ENCODE data around the gene CSF1R.

Gene CSF1R

DNA sequence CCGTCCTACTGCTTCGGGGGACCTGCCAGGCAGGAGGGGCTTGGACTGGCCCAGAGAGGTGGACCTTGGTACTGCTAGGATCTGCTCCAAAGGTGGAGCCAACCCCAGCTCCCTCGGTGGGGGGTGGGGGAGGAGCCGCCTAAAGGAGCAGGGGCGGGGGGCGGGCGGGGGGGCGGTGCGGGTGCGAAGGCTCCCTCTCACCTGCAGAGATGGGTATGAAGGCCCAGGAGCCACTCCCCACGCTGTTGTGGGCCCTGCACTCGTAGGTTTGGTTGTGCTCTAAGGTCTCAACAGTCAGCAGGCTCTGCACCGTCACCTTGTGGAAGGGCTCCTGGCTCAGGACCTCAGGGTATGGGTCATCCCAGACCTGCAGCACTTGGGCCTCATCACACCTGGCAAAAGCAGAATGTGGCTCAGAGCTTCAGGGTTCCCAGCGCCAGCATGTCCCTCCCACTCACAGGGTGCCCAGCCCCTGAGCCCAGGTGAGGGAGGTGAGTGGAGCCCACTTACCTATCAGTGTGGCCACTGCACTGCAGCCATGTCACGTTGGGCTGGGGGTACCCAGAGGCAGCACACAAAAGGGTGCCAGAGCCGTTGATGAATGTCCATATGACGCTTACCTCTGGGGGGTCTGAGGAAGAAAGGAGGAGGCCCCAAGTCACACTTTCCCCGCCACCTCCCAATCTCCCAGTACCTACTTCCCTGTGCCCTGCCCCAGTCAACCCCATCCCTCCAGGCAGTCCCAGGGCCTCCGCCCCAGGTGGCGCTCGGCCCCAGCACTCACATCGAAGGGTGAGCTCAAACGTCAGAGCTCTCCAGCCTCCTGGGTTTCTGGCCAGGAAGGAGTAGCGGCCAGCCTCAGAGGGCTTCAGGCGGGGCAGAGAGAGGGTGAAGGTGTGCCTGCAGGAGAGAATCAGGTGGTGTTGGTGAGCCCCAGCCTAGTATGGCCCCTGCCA lies 16.4 kb downstream of the CSF1R start:
- DNase-seq (ENCODE audit: low read depth), result no peak

GRCh38 chr5:150068961-150069645 lies 17.3 kb downstream of the CSF1R start:
- DNase-seq (ENCODE audit: low read depth), result no peak

GRCh38 chr5:150068472-150068871 lies 17.9 kb downstream of the CSF1R start:
- no peak for DNase-seq (ENCODE audit: low read depth)

DNA sequence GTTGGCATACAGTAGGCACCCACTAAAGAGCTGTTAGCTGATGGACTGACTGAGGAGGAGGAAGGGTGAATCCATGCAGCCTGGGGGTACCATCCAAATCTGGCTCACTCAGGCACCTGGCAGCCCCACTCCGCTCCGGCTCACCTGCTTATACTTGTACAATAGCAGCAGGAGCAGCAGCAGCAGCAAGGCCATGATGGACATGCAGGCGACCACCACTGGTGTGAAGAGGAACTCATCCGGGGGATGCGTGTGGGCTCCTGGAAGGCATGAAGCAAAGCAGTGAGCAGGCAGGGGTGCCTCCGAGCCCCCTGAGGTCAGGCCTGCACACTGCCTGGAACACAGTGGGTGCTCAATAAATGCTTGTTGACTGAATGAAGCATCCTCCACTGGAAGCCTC lies 18.3 kb downstream of the CSF1R start:
- DNase-seq (ENCODE audit: low read depth), result no peak

- DNase-seq (ENCODE audit: low read depth), result no peak
Measured at GRCh38 chr5:150067405-150067960, 18.9 kb downstream of the CSF1R start.

DNA sequence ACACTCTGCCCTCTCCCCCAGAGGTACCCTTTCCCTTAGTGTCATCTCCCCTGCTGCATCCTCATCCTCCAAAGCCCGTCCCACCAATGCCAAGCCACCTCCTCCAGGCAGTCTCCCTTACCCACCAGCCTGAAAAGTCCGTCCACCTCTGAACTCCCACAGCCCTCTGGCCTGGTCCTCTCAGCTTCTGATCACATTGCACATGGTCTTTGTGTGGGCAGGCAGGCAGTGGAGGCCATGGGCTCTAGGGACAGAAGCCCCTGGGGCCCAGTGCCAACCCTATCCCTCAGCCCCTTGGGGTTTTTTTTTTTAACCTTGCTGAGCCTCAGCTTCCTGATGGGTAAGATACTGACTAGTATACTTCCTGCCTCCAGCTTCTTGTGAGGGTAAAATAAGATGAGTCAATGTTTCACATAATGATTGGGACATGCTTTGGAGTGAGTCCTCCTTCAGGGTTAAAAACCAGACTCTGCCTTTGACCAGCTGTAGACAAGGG lies 19.4 kb downstream of the CSF1R start:
- DNase-seq (ENCODE audit: low read depth), result no peak

GRCh38 chr5:150066436-150066835 lies 19.9 kb downstream of the CSF1R start:
- no peak for DNase-seq (ENCODE audit: low read depth)

DNA sequence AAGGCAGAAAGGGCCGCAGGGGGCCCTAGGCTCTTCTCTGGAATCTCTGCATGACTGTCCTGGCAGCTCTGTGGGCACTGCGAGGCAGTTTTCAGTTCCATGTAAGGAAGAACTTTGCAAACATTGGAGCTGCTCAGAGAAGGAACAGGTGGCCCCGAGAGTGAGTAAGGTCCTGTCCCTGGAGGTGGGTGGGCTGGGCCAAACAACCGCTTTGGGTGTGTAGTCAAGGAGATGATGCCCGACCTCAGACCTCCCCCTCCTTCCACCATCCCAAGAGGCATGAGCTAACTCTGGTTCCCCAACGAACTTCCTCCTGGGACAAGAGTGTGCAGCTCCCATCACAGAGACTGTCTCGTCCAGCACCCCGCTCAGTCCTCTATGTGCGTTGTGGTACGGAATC lies 20.5 kb downstream of the CSF1R start:
- DNase-seq (ENCODE audit: low read depth), result no peak

DNA sequence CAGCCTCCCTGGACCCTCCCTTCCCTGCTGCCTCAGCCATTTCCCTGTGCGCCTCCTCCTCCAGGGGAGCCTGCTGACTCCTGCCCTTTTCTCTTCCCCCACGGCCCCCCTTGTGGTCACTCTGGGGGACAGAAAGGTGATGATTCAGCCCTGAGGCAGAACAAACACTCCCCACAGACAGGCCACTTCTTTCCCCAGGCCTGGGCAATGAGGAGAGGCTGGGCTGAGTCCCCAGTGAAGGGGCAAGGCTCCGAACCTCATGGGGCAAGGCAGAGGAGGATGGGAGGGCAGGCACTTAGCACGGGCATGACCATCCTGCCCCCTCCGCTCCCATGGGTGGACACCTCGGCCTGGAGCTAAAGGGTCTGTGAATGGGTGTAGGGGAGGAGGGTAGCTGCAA lies 21.0 kb downstream of the CSF1R start:
- no peak for DNase-seq (ENCODE audit: low read depth)

GRCh38 chr5:150064681-150065220 lies 21.6 kb downstream of the CSF1R start:
- no peak for DNase-seq (ENCODE audit: low read depth)

DNA sequence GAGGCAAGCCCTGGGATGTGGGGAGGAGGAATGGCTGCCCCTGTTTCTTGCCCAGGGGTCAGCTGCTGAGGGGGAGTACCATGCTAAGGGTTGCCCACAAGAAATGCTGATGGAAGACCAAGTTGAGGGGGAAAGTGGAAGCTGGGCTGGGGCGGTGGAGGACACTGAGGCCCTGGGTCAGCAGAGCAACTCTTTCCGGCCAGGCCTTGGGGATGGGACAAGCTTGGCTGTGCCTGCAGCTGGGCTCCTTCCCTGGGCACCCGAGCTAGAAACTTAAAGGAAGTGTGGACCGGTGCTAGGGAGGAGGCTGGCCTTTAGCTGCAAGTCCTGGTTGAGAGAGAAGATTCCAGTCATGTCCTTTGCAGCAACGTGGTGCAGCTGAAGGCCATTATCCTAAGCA lies 22.7 kb downstream of the CSF1R start:
- no peak for DNase-seq (ENCODE audit: low read depth)

DNA sequence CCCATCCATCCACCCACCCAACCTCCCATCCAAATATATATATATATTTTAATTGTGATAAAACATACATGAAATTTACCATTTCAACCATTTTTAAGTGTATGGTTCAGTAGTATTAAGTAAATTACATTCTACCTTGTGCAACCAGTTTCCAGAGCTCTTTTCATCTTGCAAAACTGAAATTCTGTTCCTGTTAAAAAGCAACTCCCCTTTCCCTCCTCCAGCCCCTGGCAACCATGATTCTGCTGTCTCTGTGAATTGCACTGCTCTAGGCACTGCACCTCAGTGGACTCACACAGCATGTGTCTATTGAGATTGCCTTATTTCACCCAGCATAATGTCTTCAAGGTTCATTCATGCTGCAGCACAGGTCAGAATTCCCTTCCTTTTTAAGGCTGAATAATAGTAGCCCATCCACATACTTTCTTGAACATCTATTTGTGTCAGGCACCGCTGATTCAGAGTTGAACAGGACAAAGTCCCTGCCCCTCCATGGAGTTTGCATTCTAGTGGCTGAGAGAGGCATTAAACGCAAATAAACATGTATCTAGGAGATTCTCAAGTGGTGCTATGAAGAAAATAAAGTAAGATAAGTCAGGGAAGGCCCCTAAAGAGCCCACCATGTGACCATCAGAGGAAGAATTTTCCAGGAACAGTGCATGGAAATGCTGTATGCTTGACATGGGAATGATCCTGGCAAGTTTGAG lies 24.0 kb downstream of the CSF1R start:
- no peak for DNase-seq (ENCODE audit: low read depth)

GRCh38 chr5:150061538-150061995 lies 24.8 kb downstream of the CSF1R start:
- DNase-seq (ENCODE audit: low read depth), result no peak

DNA sequence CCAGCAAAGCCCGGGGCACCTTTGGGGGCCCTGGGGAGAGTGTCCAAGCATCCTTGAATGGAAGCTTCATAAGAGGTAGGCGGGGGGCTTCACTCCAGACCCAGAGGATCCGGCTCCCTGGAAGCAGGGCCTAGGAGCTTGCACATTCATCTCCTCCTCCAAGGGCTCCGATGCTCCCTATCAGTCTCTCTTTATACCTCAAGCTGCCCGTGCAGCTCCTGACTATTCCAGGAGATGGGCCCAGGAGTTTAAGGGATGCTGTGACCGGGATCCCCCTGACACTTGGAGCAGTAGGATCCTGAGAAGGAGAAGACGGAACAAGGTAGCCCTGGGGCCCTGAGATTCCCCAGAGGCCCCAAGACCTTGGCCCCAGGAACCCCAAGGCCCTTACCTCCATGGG lies 25.9 kb downstream of the CSF1R start:
- DNase-seq (ENCODE audit: low read depth), result no peak

DNA sequence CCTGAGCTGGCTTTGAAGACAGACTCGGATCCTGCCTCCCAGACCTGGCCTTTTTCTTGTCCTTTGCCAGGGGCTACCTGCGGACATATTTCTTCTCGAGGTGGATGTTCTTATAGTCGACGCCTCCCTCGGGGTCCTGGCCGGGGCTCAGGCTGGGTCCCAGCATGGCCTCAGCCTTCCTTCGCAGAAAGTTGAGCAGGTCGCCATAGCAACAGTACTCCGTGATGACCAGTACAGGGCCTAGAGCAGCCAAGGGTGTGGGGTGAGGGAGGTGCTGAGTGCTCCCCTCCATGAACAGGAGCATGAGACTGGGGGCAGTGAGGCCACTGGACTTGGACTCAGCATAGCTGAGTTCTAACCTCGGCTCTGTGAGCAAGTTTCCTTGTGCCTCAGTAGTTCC lies 26.7 kb downstream of the CSF1R start:
- DNase-seq (ENCODE audit: low read depth), result no peak

GRCh38 chr5:150058480-150059126 lies 27.8 kb downstream of the CSF1R start:
- no peak for DNase-seq (ENCODE audit: low read depth)

DNA sequence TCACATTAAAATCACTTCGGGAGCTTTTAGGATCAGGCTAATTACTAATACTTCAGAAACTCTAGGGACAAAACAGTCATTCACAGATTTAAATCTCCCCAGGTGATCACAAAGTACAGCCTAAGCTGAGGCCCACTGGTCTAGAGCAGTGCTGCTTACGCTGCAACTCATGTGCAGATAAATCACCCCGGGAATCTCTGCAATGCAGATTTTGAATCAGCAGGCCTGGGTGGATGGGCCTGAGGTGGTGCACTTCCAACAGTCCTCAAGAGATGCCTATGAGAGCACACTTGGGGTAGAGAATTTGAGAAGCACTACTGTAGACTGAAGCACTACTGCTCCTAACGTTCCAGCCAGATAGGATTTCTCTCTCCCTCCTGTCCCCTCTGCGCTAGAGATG lies 28.4 kb downstream of the CSF1R start:
- no peak for DNase-seq (ENCODE audit: low read depth)

- no peak for DNase-seq (ENCODE audit: low read depth)
Measured at GRCh38 chr5:150057511-150057910, 28.8 kb downstream of the CSF1R start.

DNA sequence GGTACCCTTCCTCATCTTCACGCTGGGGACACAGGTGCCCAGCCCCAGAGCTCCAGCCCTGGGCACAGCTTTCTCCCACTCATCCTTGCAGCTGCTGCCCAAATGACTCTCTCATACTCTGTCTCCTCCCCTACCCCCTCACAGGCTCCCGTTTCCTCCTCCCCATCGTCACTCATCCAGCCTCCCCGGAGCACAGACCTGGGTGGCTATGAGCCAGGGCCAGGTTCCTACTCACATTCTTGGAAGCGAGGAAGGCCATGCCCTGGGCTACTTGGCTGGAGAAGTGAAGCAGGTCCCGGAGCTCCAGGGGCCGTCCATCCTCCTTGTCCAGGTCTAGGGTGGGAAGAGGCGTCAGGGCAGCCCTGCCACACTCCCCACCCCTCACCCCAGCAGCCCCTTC lies 29.3 kb downstream of the CSF1R start:
- DNase-seq (ENCODE audit: low read depth), result no peak

- DNase-seq (ENCODE audit: low read depth), result no peak
Measured at GRCh38 chr5:150056075-150056443, 30.3 kb downstream of the CSF1R start.

DNA sequence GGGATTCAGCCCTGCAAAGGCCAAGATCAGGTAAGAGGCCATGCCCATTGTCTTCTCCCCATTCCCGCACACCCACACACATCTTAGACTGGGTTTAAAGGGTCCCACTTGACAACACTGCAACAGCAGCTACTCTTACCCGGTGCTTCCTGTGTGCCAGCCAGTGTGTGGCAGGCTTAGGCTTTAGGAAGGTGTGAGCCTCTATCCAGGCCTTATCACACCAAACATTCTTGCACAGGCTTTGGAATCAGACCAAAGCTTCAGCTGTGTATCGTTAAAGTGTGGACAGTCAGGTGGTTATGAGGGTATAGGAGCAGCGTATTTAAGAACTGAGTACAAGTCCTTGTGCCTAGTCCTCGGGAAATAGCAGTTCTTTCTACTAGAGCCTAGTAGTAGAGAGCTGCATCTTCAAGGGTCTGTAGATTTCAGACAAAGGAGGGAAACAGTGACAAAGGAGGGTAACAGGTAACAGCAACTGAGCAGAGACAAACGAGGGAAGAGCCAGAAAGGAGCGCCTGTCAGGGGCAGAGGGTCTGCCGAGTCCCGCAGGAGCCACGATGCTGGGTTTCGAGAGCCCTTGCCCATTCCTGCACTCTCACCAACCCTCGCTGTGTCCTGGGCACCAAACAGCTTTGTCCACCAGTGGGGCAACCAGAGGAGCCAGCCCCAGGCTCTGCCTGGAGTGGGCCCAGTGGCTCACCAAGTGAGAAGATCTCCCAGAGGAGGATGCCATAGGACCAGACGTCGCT lies 30.9 kb downstream of the CSF1R start:
- no peak for DNase-seq (ENCODE audit: low read depth)

Data from stimulated activated CD8-positive, alpha-beta memory T cell treated with anti-CD3 and anti-CD28 coated beads, Interleukin-7, amount 100 ng/mL, for 24 hours (primary cell).